Natural killer cell (primary cell): ENCODE results near the gene RNF213. TPM values are rescaled to one million over a fixed set of nuclear protein-coding genes. Genes with fewer than 3 reads are reported as not detected.

Source experiments
- ATAC-seq, 3 donors: fragments of 150-1000 bp in 2 of 3; fragments of 200-7000 bp in 1 of 3; cut with Tn5 transposase; 1 replicate in 1 of 3; 2 replicates in 2 of 3; pipeline ENCODE4 v1.10.0; 2021; ENCODE audit warnings: mild to moderate bottlenecking in 2 of 3, moderate library complexity in 2 of 3
- DNase-seq, 2 donors: peaks; one replicate each; pipeline versions ENCODE4 v3.0.0 to v3.0.0-alpha.2; 2013 to 2021; ENCODE audit warnings: mixed read lengths in 1 of 2
- H3K27ac ChIP-seq: one replicate; pipeline ENCODE4 v1.5.1; 2013; ENCODE audit warnings: mild to moderate bottlenecking, low read length
- H3K27me3 ChIP-seq: one replicate; pipeline ENCODE4 v1.6.1; 2013; ENCODE audit warnings: low read length; ENCODE audit not compliant: control insufficient read depth, insufficient read depth
- H3K36me3 ChIP-seq: one replicate; pipeline ENCODE4 v1.6.1; 2013; ENCODE audit warnings: low read length; ENCODE audit not compliant: control insufficient read depth, insufficient read depth
- H3K4me1 ChIP-seq: one replicate; pipeline ENCODE4 v1.6.1; 2013; ENCODE audit warnings: low read length; ENCODE audit not compliant: control insufficient read depth, insufficient read depth
- H3K4me3 ChIP-seq: one replicate; pipeline ENCODE4 v1.5.1; 2013; ENCODE audit warnings: low read length
- H3K9me3 ChIP-seq: one replicate; pipeline ENCODE4 v1.6.1; 2013; ENCODE audit warnings: low read length; ENCODE audit not compliant: control insufficient read depth, insufficient read depth
- H3K27ac Mint-ChIP-seq, 2 donors: one replicate each; pipeline ENCODE4 v1.8.0; 2022; ENCODE audit warnings: mild to moderate bottlenecking in 2 of 2, mixed read lengths in 2 of 2, moderate library complexity in 1 of 2
- H3K27me3 Mint-ChIP-seq, 2 donors: one replicate each; pipeline ENCODE4 v1.8.0; 2022; ENCODE audit warnings: low read depth in 2 of 2, mixed read lengths in 2 of 2
- H3K36me3 Mint-ChIP-seq: one replicate; pipeline ENCODE4 v1.8.0; 2022; ENCODE audit warnings: mixed read lengths
- H3K4me1 Mint-ChIP-seq, 2 donors: one replicate each; pipeline ENCODE4 v1.8.0; 2022; ENCODE audit warnings: mixed read lengths in 2 of 2
- H3K4me3 Mint-ChIP-seq: one replicate; pipeline ENCODE4 v1.8.0; 2022; ENCODE audit warnings: mild to moderate bottlenecking, moderate library complexity, mixed read lengths
- H3K9me3 Mint-ChIP-seq, 2 donors: one replicate each; pipeline ENCODE4 v1.8.0; 2022; ENCODE audit warnings: mixed read lengths in 2 of 2
- WGBS: methylation state at CpG from one replicate; pipeline ENCODE4 v1.1.7; 2013; ENCODE audit warnings: missing lambda C conversion rate; ENCODE audit not compliant: insufficient coverage; 5-methylcytosine and 5-hydroxymethylcytosine counted together
- intact Hi-C: fragments of 100-400 bp; cut with micrococcal nuclease; formaldehyde crosslinking; loops from one replicate; pipeline ENCODE4 v1.14.2; 2022
- total RNA-seq, 4 donors: library from RNA; stranded (reverse); fragments of 120-200 nt in 1 of 4; gene quantifications; one replicate each; pipeline versions ENCODE4 v1.2.3 to v1.2.4, GENCODE V29; 2013 to 2022
- TF ChIP-seq, protein P1 (sequence below): fragments of 200-600 bp; IDR thresholded peaks from one replicate; pipeline ENCODE4 v1.8.0; 2022; ENCODE audit warnings: antibody characterized with exemption

The RNF213 gene
- total RNA-seq, 3 donors from 2014 or later (not counting 1 experiment from before 2014, with no cell fraction given) = 929 to 1,120 (median 1,060) TPM

DNA sequence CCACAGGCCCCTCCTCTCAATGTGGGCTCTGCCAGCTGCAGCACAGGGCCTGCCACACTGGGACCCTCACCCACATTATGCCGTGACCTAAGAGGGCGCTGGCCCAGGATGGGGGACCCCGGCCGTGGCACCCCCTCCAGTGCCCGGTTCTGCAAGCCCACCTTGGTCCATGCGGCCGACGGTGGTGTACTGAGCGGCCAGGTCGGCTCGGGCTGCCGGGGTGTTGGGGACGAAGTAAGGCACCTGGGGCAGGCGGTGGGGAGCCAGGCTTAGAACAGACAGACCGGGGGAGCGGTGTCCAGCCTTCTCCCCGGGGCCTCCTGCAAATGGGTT is 47.0 kb upstream of the RNF213 start:
- Mint-ChIP-seq H3K4me3 (no peak overlapping the region), H3K27ac (no peak overlapping the region), H3K27me3 (no peaks in the 10 kb centered on the region), H3K9me3 (no peaks in the 10 kb centered on the region), H3K36me3 (no peaks in the 10 kb centered on the region), H3K4me1 (peaks cover 10 to 11% of the 10 kb centered on the region in 2 donors)
- DNase-seq (no peak), ATAC-seq (no peak)
- TF ChIP-seq, protein P1, sequence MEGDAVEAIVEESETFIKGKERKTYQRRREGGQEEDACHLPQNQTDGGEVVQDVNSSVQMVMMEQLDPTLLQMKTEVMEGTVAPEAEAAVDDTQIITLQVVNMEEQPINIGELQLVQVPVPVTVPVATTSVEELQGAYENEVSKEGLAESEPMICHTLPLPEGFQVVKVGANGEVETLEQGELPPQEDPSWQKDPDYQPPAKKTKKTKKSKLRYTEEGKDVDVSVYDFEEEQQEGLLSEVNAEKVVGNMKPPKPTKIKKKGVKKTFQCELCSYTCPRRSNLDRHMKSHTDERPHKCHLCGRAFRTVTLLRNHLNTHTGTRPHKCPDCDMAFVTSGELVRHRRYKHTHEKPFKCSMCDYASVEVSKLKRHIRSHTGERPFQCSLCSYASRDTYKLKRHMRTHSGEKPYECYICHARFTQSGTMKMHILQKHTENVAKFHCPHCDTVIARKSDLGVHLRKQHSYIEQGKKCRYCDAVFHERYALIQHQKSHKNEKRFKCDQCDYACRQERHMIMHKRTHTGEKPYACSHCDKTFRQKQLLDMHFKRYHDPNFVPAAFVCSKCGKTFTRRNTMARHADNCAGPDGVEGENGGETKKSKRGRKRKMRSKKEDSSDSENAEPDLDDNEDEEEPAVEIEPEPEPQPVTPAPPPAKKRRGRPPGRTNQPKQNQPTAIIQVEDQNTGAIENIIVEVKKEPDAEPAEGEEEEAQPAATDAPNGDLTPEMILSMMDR = no peak
- WGBS = 93% methylated on average over 17 of the region's 17 CpGs
- Histone ChIP-seq H3K27me3 (no peaks in the 10 kb centered on the region), H3K9me3 (no peaks in the 10 kb centered on the region), H3K4me1 (peaks cover 30% of the 10 kb centered on the region), H3K4me3 (no peak overlapping the region), H3K27ac (no peak overlapping the region), H3K36me3 (peaks cover 69% of the 10 kb centered on the region)
- intact Hi-C loops = no loop called here

DNA sequence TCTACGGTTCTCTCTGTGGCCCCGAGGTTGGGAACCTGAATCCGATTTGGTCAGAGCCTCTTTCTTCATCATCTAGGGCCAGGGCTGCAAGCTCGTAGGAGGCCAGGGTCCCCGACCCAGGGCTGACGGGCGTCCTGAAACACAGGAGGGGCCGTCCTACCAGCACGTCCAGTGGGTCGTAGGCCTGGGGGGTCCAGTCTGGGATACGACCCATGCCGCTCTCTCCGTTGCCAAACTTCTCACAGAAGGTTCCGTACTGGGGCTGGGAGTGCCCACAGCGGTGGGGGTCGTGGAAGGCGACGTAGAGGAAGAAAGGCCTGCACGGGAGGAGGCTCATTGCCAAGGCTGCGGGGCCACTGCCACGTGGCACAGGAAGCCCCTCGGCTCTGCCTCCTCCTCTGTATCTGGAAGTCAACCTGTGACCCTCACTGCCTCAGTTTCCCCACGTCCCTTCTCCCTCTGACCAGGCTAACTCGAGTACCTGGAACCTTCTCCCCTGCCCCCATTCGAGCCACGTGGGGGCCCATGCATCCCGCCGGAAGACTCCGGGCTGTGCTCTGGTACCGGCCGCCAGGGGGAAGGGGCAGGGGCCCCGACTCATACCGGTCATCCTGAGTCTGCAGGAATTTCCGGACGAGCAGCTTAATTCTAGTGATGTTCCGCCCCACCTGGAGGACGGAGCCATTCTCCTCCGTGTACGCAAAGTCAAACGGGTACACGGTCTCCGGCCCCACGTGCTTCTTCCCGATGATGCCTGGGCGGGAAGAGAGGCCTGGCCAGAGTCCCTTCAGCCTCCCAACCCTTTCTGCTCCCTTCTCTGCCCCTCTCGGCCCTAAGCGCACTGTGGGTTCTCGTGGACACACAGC is 46.4 kb upstream of the RNF213 start:
- Histone ChIP-seq H3K4me1 (peaks cover 36% of the 10 kb centered on the region), H3K9me3 (no peaks in the 10 kb centered on the region), H3K36me3 (peaks cover 67% of the 10 kb centered on the region), H3K27ac (no peak overlapping the region), H3K27me3 (no peaks in the 10 kb centered on the region), H3K4me3 (no peak overlapping the region)
- 95% methylated on average over 48 of the region's 48 CpGs for WGBS
- H3K9me3 Mint-ChIP-seq = no peaks in the 10 kb centered on the region
- H3K27ac Mint-ChIP-seq = no peak overlapping the region
- peaks cover 16 to 17% of the 10 kb centered on the region in 2 donors for H3K4me1 Mint-ChIP-seq
- ATAC-seq = no peak
- no peaks in the 10 kb centered on the region for H3K27me3 Mint-ChIP-seq
- DNase-seq = no peak
- TF ChIP-seq, protein P1 = no peak
- no peaks in the 10 kb centered on the region for H3K36me3 Mint-ChIP-seq
- no peak overlapping the region for H3K4me3 Mint-ChIP-seq
- intact Hi-C loops = no loop called here

DNA sequence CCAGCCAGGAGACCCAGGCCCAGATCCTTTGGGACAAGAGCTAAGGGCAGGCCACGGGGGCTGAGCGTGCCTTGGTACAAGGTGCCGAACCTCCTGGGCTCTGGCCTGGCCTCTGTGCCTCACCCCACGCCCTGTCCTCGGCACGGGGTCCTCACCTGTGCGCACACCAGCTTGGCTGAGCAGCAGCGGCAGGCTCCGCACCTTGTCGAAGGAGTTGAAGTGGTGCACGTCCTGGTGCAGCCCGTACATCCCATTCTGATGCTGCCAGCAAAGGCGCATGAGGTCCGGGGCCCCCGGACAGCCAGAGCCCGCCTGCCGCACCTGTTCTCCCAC is 45.8 kb upstream of the RNF213 start:
- Mint-ChIP-seq H3K4me3 (no peak overlapping the region), H3K9me3 (no peaks in the 10 kb centered on the region), H3K27me3 (no peaks in the 10 kb centered on the region), H3K27ac (no peak overlapping the region), H3K4me1 (peaks cover 20 to 23% of the 10 kb centered on the region in 2 donors), H3K36me3 (no peaks in the 10 kb centered on the region)
- H3K9me3 ChIP-seq = no peaks in the 10 kb centered on the region
- H3K4me3 ChIP-seq = no peak overlapping the region
- H3K27me3 ChIP-seq = no peaks in the 10 kb centered on the region
- intact Hi-C loops = no loop called here
- H3K27ac ChIP-seq = no peak overlapping the region
- TF ChIP-seq, protein P1 = no peak
- ATAC-seq = no peak
- WGBS = 93% methylated on average over 17 of the region's 17 CpGs
- peaks cover 42% of the 10 kb centered on the region for H3K4me1 ChIP-seq
- H3K36me3 ChIP-seq = peaks cover 61% of the 10 kb centered on the region
- DNase-seq = no peak
